HUES48 (cell line): ENCODE results near the gene COL9A1.

Source experiments
- H3K27ac ChIP-seq: one replicate; pipeline ENCODE4 v1.7.0; 2013; ENCODE audit warnings: low read depth, low read length, inconsistent platforms
- H3K27me3 ChIP-seq: 2 replicates; pipeline ENCODE4 v1.6.1; 2013; ENCODE audit warnings: mild to moderate bottlenecking, low read length; ENCODE audit not compliant: control insufficient read depth, insufficient read depth
- H3K36me3 ChIP-seq: 2 replicates; pipeline ENCODE4 v1.6.1; 2013; ENCODE audit warnings: low read length; ENCODE audit not compliant: control insufficient read depth, insufficient read depth
- H3K4me1 ChIP-seq: 2 replicates; pipeline ENCODE4 v1.6.1; 2013; ENCODE audit warnings: mild to moderate bottlenecking, low read length; ENCODE audit not compliant: control insufficient read depth, insufficient read depth
- H3K4me3 ChIP-seq: 2 replicates; pipeline ENCODE4 v1.5.1; 2013; ENCODE audit warnings: mild to moderate bottlenecking, low read depth, low read length
- H3K9ac ChIP-seq: 2 replicates; pipeline ENCODE4 v1.6.1; 2013; ENCODE audit warnings: mild to moderate bottlenecking, low read depth, low read length, moderate library complexity
- H3K9me3 ChIP-seq: 2 replicates; pipeline ENCODE4 v1.6.1; 2013; ENCODE audit warnings: low read length; ENCODE audit not compliant: control insufficient read depth, insufficient read depth

Gene COL9A1

GRCh38 chr6:70208235-70208790, 94.6 kb downstream of the COL9A1 start:
- Histone ChIP-seq H3K27me3 (no peaks in the 10 kb centered on the region), H3K27ac (no peak overlapping the region)

GRCh38 chr6:70198785-70199184, 104.1 kb downstream of the COL9A1 start:
- Histone ChIP-seq H3K9me3 (no peaks in the 10 kb centered on the region), H3K4me1 (peaks cover 6% of the 10 kb centered on the region; the same call in 1 of the 2 replicates), H3K4me3 (no peak overlapping the region), H3K27me3 (no peaks in the 10 kb centered on the region), H3K9ac (no peak overlapping the region), H3K36me3 (no peaks in the 10 kb centered on the region), H3K27ac (no peak overlapping the region)

More at GRCh38 chr6:70208235-70208790, 94.6 kb downstream of the COL9A1 start:
- Histone ChIP-seq H3K4me3 (no peak overlapping the region), H3K36me3 (no peaks in the 10 kb centered on the region), H3K4me1 (no peaks in the 10 kb centered on the region), H3K9ac (no peak overlapping the region), H3K9me3 (no peaks in the 10 kb centered on the region)

- H3K4me1 ChIP-seq, result no peaks in the 10 kb centered on the region; the same call in 1 of the 2 replicates
- H3K4me3 ChIP-seq, result no peak overlapping the region
- H3K27me3 ChIP-seq, result no peaks in the 10 kb centered on the region
These were observed 106.4 kb downstream of the COL9A1 start for GRCh38 chr6:70196531-70196930.

DNA sequence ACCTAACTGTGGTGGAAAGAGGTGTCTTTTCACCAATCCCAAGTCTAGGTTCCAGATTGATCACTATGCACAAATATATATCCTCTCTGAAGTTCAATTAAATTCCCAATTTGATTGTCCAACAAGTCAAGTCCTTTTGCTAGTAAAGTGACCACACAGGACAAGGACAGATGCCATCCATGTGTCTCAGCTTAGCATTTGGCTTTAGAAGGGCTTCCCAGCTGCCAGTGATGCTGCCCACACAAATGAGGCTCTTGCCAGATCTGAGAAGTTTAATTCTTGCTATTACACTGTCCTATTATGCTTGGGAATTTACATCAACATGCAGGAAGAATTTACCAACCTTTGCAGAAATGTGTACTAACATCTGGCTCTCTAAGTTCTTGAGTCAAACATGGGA, 108.5 kb downstream of the COL9A1 start:
- no peaks in the 10 kb centered on the region for H3K9me3 ChIP-seq
- H3K27ac ChIP-seq, result no peak overlapping the region
- H3K4me1 ChIP-seq, result no peaks in the 10 kb centered on the region; the same call in 1 of the 2 replicates
- H3K36me3 ChIP-seq, result no peaks in the 10 kb centered on the region
- H3K9ac ChIP-seq, result no peak overlapping the region
- H3K27me3 ChIP-seq, result no peaks in the 10 kb centered on the region
- no peak overlapping the region for H3K4me3 ChIP-seq

More at GRCh38 chr6:70196531-70196930, 106.4 kb downstream of the COL9A1 start:
- H3K9ac ChIP-seq, result no peak overlapping the region
- H3K9me3 ChIP-seq, result no peaks in the 10 kb centered on the region
- no peaks in the 10 kb centered on the region for H3K36me3 ChIP-seq
- H3K27ac ChIP-seq, result no peak overlapping the region

- Histone ChIP-seq H3K4me3 (no peak overlapping the region), H3K36me3 (no peaks in the 10 kb centered on the region), H3K27ac (no peak overlapping the region), H3K4me1 (no peaks in the 10 kb centered on the region), H3K27me3 (no peaks in the 10 kb centered on the region), H3K9ac (no peak overlapping the region), H3K9me3 (no peaks in the 10 kb centered on the region)
These were observed 114.7 kb downstream of the COL9A1 start for GRCh38 chr6:70188202-70188601.

GRCh38 chr6:70186461-70186860, 116.4 kb downstream of the COL9A1 start:
- no peaks in the 10 kb centered on the region for H3K9me3 ChIP-seq
- no peaks in the 10 kb centered on the region for H3K36me3 ChIP-seq
- H3K4me3 ChIP-seq, result no peak overlapping the region
- H3K4me1 ChIP-seq, result no peaks in the 10 kb centered on the region
- H3K27ac ChIP-seq, result no peak overlapping the region
- H3K9ac ChIP-seq, result no peak overlapping the region
- no peaks in the 10 kb centered on the region for H3K27me3 ChIP-seq

GRCh38 chr6:70184723-70185122, 118.2 kb downstream of the COL9A1 start:
- Histone ChIP-seq H3K36me3 (no peaks in the 10 kb centered on the region), H3K9me3 (no peaks in the 10 kb centered on the region), H3K27ac (no peak overlapping the region), H3K4me1 (no peaks in the 10 kb centered on the region), H3K9ac (no peak overlapping the region), H3K4me3 (no peak overlapping the region), H3K27me3 (no peaks in the 10 kb centered on the region)

DNA sequence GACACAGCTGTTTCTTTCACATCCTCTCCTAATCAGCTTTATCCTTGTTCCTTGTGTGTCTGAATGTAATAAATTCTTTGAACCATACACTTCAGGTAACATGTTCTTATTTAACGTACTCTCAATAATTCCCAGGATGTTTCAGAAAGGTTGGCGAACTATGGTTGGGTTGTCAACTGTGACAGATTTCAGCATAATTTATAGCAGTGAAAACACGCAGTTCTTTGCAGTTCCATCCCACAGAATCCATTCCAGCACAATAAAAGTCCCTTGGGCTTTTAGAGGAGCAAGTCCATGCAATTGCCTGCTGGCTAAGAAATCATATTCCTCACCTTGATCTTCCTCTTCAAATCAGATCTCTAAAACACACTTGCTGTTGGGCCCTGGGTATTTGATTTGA, 119.3 kb downstream of the COL9A1 start:
- Histone ChIP-seq H3K9me3 (no peaks in the 10 kb centered on the region), H3K4me1 (no peaks in the 10 kb centered on the region), H3K36me3 (no peaks in the 10 kb centered on the region), H3K9ac (no peak overlapping the region), H3K27ac (no peak overlapping the region), H3K4me3 (no peak overlapping the region), H3K27me3 (no peaks in the 10 kb centered on the region)

- Histone ChIP-seq H3K27ac (no peak overlapping the region), H3K36me3 (no peaks in the 10 kb centered on the region), H3K27me3 (no peaks in the 10 kb centered on the region), H3K4me3 (no peak overlapping the region), H3K4me1 (no peaks in the 10 kb centered on the region), H3K9ac (no peak overlapping the region), H3K9me3 (no peaks in the 10 kb centered on the region)
These were observed 121.8 kb downstream of the COL9A1 start for GRCh38 chr6:70180901-70181599.

GRCh38 chr6:70180183-70180900, 122.5 kb downstream of the COL9A1 start:
- Histone ChIP-seq H3K27ac (no peak overlapping the region), H3K9ac (no peak overlapping the region)

More at GRCh38 chr6:70180183-70180900, 122.5 kb downstream of the COL9A1 start:
- Histone ChIP-seq H3K4me1 (no peaks in the 10 kb centered on the region), H3K9me3 (no peaks in the 10 kb centered on the region), H3K36me3 (no peaks in the 10 kb centered on the region), H3K27me3 (no peaks in the 10 kb centered on the region), H3K4me3 (no peak overlapping the region)
